K562 (cell line): ENCODE data around the gene NAT8L. TPM values are rescaled to one million over a fixed set of nuclear protein-coding genes. Genes with fewer than 3 reads are reported as not detected.

Experiments
- BCOR ChIP-seq: fragments of 450-650 bp; IDR thresholded peaks from 2 replicates; pipeline ENCODE4 v1.6.1; 2016
- CSDE1 ChIP-seq, 2 experiments: fragments of 450-650 bp; IDR thresholded peaks; 2 replicates each; pipeline ENCODE4 v1.6.1; 2016; ENCODE audit warnings: mild to moderate bottlenecking in 1 of 2
- L3MBTL2 ChIP-seq: fragments of 450-650 bp; IDR thresholded peaks from 2 replicates; pipeline ENCODE4 v1.6.1; 2016; ENCODE audit warnings: mild to moderate bottlenecking, moderate library complexity
- MYBL2 ChIP-seq, 2 experiments: fragments of 450-650 bp in 1 of 2; sonication (generic) in 1 of 2; formaldehyde crosslinking in 1 of 2; IDR thresholded peaks; 2 replicates each; pipeline versions ENCODE4 v1.6.1 to v1.8.1; 2017 to 2022; ENCODE audit warnings: borderline replicate concordance in 1 of 2, inconsistent platforms in 1 of 2, low read depth in 1 of 2, mild to moderate bottlenecking in 1 of 2, missing genetic modification reagents in 1 of 2, moderate library complexity in 1 of 2
- PHF8 ChIP-seq: fragments of 200-600 bp; sonication (generic); IDR thresholded peaks from 2 replicates; pipeline ENCODE4 v1.6.1; 2012; ENCODE audit warnings: mixed run types, mild to moderate bottlenecking, inconsistent platforms, low read length, moderate library complexity, borderline replicate concordance
- SPI1 ChIP-seq: IDR thresholded peaks from 2 replicates; pipeline ENCODE4 v1.6.1; 2011; ENCODE audit warnings: low read depth, low read length, control low read depth, borderline replicate concordance
- YY1 ChIP-seq, 3 experiments: IDR thresholded peaks; 2 replicates each; pipeline ENCODE4 v1.6.1; 2011; ENCODE audit warnings: low read length in 2 of 3, mild to moderate bottlenecking in 2 of 3, moderate library complexity in 2 of 3, borderline replicate concordance in 1 of 3, control low read depth in 1 of 3, low read depth in 1 of 3; ENCODE audit not compliant: insufficient read depth in 3 of 3, insufficient replicate concordance in 2 of 3, control insufficient read depth in 1 of 3, insufficient read length in 1 of 3; ENCODE audit errors: extremely low read depth in 1 of 3
- ZNF143 ChIP-seq: sonication (generic); formaldehyde crosslinking; IDR thresholded peaks from 2 replicates; pipeline ENCODE4 v1.9.0; 2022; ENCODE audit warnings: mild to moderate bottlenecking, missing genetic modification reagents
- ZNF778 ChIP-seq: fragments of 450-650 bp; formaldehyde crosslinking; IDR thresholded peaks from 2 replicates; pipeline ENCODE4 v1.4.0; 2020; ENCODE audit warnings: mild to moderate bottlenecking, moderate library complexity
- polyA plus RNA-seq, 8 experiments: library from polyadenylated mRNA; depleted of rRNA in 4 of 8; stranded (reverse) in 5 of 8; unstranded in 3 of 8; fragments of >200 nt; fragmentation: Nextera tagmentation in 2 of 8; fragmentation: Illumina TruSeq in 1 of 8; extraction: Ambion mirVana in 2 of 8; extraction: Trizol in 1 of 8; gene quantifications; 2 replicates each; pipeline versions ENCODE4 v1.2.1 to v1.2.3, GENCODE V29; 2011 to 2014; ENCODE audit warnings: inconsistent platforms in 1 of 8, missing spikeins in 1 of 8
- total RNA-seq, 7 experiments: library from RNA; depleted of rRNA in 6 of 7; stranded (reverse); fragments of >200 nt in 6 of 7; fragmentation: Illumina TruSeq in 2 of 7; extraction: Trizol in 2 of 7; gene quantifications; 2 replicates each; pipeline versions ENCODE4 v1.2.1 to v1.2.3, GENCODE V29; 2011 to 2021; ENCODE audit warnings: low replicate concordance in 1 of 7
- TF ChIP-seq, protein P1 (sequence below): IDR thresholded peaks from 2 replicates; pipeline ENCODE4 v1.6.1; 2012; ENCODE audit warnings: low read depth, low read length, improper control_type of control experiment, borderline replicate concordance
- TF ChIP-seq, protein P2 (sequence below): fragments of 450-650 bp; IDR thresholded peaks from 2 replicates; pipeline ENCODE4 v1.6.1; 2014; ENCODE audit warnings: low read depth, mild to moderate bottlenecking, moderate library complexity, borderline replicate concordance
- TF ChIP-seq, protein P3 (sequence below), 2 experiments: IDR thresholded peaks; 2 replicates each; pipeline ENCODE4 v1.6.1; 2011; ENCODE audit warnings: borderline replicate concordance in 1 of 2, control low read depth in 1 of 2, low read depth in 1 of 2, low read length in 1 of 2, mild to moderate bottlenecking in 1 of 2, mixed read lengths in 1 of 2, moderate library complexity in 1 of 2; ENCODE audit not compliant: insufficient read depth in 1 of 2, insufficient read length in 1 of 2, poor library complexity in 1 of 2, severe bottlenecking in 1 of 2; ENCODE audit errors: extremely low read depth in 1 of 2

Gene NAT8L
- total and polyA plus RNA-seq, 9 of the 15 experiments (the other 6 are each of a cell fraction or from before 2014, with no cell fraction given) = 0.06 to 11.0 (median 1.5) TPM

DNA sequence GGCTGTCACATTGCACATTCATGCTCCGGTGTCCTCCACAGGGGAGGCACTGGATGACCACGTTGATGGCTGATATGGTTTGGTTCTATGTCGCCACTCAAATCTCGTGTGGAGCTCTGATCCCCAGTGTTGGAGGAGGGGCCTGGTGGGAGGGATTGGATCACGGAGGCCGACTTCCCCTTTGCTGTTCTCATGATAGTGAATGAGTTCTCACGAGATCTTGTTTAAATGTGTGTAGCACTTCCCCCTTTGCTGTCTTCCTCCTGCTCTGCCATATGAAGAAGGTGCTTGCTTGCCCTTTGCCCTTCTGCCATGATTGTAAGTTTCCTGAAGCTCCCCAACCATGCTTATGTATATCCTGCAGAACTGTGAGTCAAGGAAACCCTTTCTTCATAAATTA, 22.3 kb upstream of the NAT8L start (continued):
- TF ChIP-seq, protein P1, sequence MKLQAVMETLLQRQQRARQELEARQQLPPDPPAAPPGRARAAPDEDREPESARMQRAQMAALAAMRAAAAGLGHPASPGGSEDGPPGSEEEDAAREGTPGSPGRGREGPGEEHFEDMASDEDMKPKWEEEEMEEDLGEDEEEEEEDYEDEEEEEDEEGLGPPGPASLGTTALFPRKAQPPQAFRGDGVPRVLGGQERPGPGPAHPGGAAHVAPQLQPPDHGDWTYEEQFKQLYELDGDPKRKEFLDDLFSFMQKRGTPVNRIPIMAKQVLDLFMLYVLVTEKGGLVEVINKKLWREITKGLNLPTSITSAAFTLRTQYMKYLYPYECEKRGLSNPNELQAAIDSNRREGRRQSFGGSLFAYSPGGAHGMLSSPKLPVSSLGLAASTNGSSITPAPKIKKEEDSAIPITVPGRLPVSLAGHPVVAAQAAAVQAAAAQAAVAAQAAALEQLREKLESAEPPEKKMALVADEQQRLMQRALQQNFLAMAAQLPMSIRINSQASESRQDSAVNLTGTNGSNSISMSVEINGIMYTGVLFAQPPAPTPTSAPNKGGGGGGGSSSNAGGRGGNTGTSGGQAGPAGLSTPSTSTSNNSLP = no peak
- TF ChIP-seq L3MBTL2 (peak; percentile 37; the same call in 1 of the 2 replicates), ZNF143 (CRISPR knock-in tag) (0 out of 2 replicates have a peak, but pooled peaks have one; percentile 20), PHF8 (peak; percentile 22; the same call in 1 of the 2 replicates), SPI1 (peak; percentile 96), YY1 (IDR thresholded peaks at IDR 0.05; ENCODE audit: borderline replicate concordance in 1 of 3, control insufficient read depth in 1 of 3, extremely low read depth in 1 of 3, insufficient read depth in 3 of 3, insufficient read length in 1 of 3, insufficient replicate concordance in 2 of 3, low read depth in 1 of 3, low read length in 2 of 3) (peak in 1 of 3 experiments; percentile 5), BCOR (peak; percentile 18; the same call in 1 of the 2 replicates), MYBL2 (IDR thresholded peaks at IDR 0.05; ENCODE audit: low read depth) (peak; percentile 42; the same call in 1 of the 2 replicates), MYBL2 (CRISPR knock-in tag; IDR thresholded peaks at IDR 0.05; ENCODE audit: borderline replicate concordance) (no peak), ZNF778 (no peak), CSDE1 (IDR thresholded peaks at IDR 0.05) (no peak)
- TF ChIP-seq, protein P2, sequence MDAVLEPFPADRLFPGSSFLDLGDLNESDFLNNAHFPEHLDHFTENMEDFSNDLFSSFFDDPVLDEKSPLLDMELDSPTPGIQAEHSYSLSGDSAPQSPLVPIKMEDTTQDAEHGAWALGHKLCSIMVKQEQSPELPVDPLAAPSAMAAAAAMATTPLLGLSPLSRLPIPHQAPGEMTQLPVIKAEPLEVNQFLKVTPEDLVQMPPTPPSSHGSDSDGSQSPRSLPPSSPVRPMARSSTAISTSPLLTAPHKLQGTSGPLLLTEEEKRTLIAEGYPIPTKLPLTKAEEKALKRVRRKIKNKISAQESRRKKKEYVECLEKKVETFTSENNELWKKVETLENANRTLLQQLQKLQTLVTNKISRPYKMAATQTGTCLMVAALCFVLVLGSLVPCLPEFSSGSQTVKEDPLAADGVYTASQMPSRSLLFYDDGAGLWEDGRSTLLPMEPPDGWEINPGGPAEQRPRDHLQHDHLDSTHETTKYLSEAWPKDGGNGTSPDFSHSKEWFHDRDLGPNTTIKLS = 0 out of 2 replicates have a peak, but pooled peaks have one; percentile 41
- TF ChIP-seq, protein P3, sequence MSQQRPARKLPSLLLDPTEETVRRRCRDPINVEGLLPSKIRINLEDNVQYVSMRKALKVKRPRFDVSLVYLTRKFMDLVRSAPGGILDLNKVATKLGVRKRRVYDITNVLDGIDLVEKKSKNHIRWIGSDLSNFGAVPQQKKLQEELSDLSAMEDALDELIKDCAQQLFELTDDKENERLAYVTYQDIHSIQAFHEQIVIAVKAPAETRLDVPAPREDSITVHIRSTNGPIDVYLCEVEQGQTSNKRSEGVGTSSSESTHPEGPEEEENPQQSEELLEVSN (IDR thresholded peaks at IDR 0.05; ENCODE audit: borderline replicate concordance in 1 of 2, extremely low read depth in 1 of 2, insufficient read depth in 1 of 2, insufficient read length in 1 of 2, low read depth in 1 of 2, low read length in 1 of 2, poor library complexity in 1 of 2, severe bottlenecking in 1 of 2) = peak in 1 of 2 experiments; percentile 12
